HEK293 (cell line): ENCODE measurements around the gene MRPL36.

Experiments used
- CTCF ChIA-PET: fragments of 350-600 bp; formaldehyde crosslinking; extraction: SDS; loops from one replicate; lab custom pipeline; 2021; ENCODE audit warnings: antibody characterized with exemption; lab: Yijun Ruan, JAX
- POLR2A ChIA-PET: fragments of 300-600 bp; formaldehyde crosslinking; extraction: SDS; loops from one replicate; lab custom pipeline; 2020; ENCODE audit warnings: antibody characterized with exemption, inconsistent platforms; lab: Yijun Ruan, JAX
- H3K27ac ChIP-seq: fragments of 200-500 bp; sonication (Bioruptor generic); 2 replicates; pipeline ENCODE4 v1.5.1; 2014; ENCODE audit warnings: low read depth, low read length, control low read depth, inconsistent platforms; ENCODE audit errors: extremely low read depth
- H3K36me3 ChIP-seq, 2 experiments: fragments of 200-500 bp in 1 of 2; sonication (Bioruptor generic) in 1 of 2; 1 replicate in 1 of 2; 2 replicates in 1 of 2; pipeline ENCODE4 v1.5.1; 2014 to 2017; ENCODE audit warnings: inconsistent platforms in 2 of 2, low read length in 2 of 2; ENCODE audit not compliant: control insufficient read depth in 2 of 2, insufficient read depth in 1 of 2
- H3K4me1 ChIP-seq: fragments of 200-500 bp; sonication (Bioruptor generic); 2 replicates; pipeline ENCODE4 v1.5.1; 2014; ENCODE audit warnings: mild to moderate bottlenecking, low read length, inconsistent platforms; ENCODE audit not compliant: control insufficient read depth, insufficient read depth
- H3K4me3 ChIP-seq: 2 replicates; pipeline ENCODE4 v1.5.1; 2011; ENCODE audit warnings: low read depth, mild to moderate bottlenecking, control low read depth, low read length, moderate library complexity
- H3K9me3 ChIP-seq: fragments of 200-500 bp; sonication (Bioruptor generic); 2 replicates; pipeline ENCODE4 v1.5.1; 2014; ENCODE audit warnings: low read depth, low read length, inconsistent platforms; ENCODE audit not compliant: control insufficient read depth, insufficient read depth
- GFI1B ChIP-seq: fragments of 450-650 bp; formaldehyde crosslinking; IDR thresholded peaks from 2 replicates; pipeline ENCODE4 v1.5.1; 2016; ENCODE audit warnings: missing biosample characterization, missing genetic modification characterization
- HOXD13 ChIP-seq: sonication (generic); formaldehyde crosslinking; IDR thresholded peaks from 2 replicates; pipeline ENCODE4 v1.8.0; 2022; ENCODE audit warnings: missing genetic modification reagents, borderline replicate concordance
- KLF1 ChIP-seq: fragments of 450-650 bp; formaldehyde crosslinking; IDR thresholded peaks from 2 replicates; pipeline ENCODE4 v1.5.1; 2016; ENCODE audit warnings: missing biosample characterization, missing genetic modification characterization
- PATZ1 ChIP-seq: fragments of 450-650 bp; formaldehyde crosslinking; IDR thresholded peaks from 2 replicates; pipeline ENCODE4 v1.5.1; 2016; ENCODE audit warnings: missing biosample characterization, missing genetic modification characterization
- ZBTB17 ChIP-seq: fragments of 450-650 bp; formaldehyde crosslinking; IDR thresholded peaks from 2 replicates; pipeline ENCODE4 v1.5.1; 2016; ENCODE audit warnings: missing biosample characterization, missing genetic modification characterization
- ZNF155 ChIP-seq: fragments of 450-650 bp; formaldehyde crosslinking; IDR thresholded peaks from 2 replicates; pipeline ENCODE4 v1.5.1; 2016; ENCODE audit warnings: missing biosample characterization, missing genetic modification characterization
- ZNF157 ChIP-seq: fragments of 450-650 bp; formaldehyde crosslinking; IDR thresholded peaks from 2 replicates; pipeline ENCODE4 v1.5.1; 2016; ENCODE audit warnings: missing biosample characterization, missing genetic modification characterization
- ZNF16 ChIP-seq: fragments of 450-650 bp; formaldehyde crosslinking; IDR thresholded peaks from 2 replicates; pipeline ENCODE4 v1.5.1; 2016; ENCODE audit warnings: low read depth, missing biosample characterization, missing genetic modification characterization
- ZNF18 ChIP-seq: fragments of 450-650 bp; formaldehyde crosslinking; IDR thresholded peaks from 2 replicates; pipeline ENCODE4 v1.5.1; 2016; ENCODE audit warnings: missing biosample characterization, missing genetic modification characterization
- ZNF211 ChIP-seq: fragments of 450-650 bp; formaldehyde crosslinking; IDR thresholded peaks from 2 replicates; pipeline ENCODE4 v1.5.1; 2016; ENCODE audit warnings: low read depth, missing biosample characterization, missing genetic modification characterization
- ZNF223 ChIP-seq: fragments of 450-650 bp; formaldehyde crosslinking; IDR thresholded peaks from 2 replicates; pipeline ENCODE4 v1.5.1; 2016; ENCODE audit warnings: missing biosample characterization, missing genetic modification characterization
- ZNF266 ChIP-seq: fragments of 450-650 bp; formaldehyde crosslinking; IDR thresholded peaks from 2 replicates; pipeline ENCODE4 v1.5.1; 2016; ENCODE audit warnings: missing biosample characterization, missing genetic modification characterization, low read depth
- ZNF274 ChIP-seq, 2 experiments: fragments of 200-500 bp in 1 of 2; fragments of 450-650 bp in 1 of 2; sonication (Bioruptor generic) in 1 of 2; formaldehyde crosslinking in 1 of 2; IDR thresholded peaks; 2 replicates each; pipeline versions ENCODE4 v1.5.1 to v1.6.1; 2014 to 2016; ENCODE audit warnings: borderline replicate concordance in 1 of 2, inconsistent platforms in 1 of 2, low read length in 1 of 2, missing biosample characterization in 1 of 2, missing genetic modification characterization in 1 of 2
- ZNF354C ChIP-seq: fragments of 450-650 bp; formaldehyde crosslinking; IDR thresholded peaks from 2 replicates; pipeline ENCODE4 v1.5.1; 2016; ENCODE audit warnings: missing biosample characterization, missing genetic modification characterization, low read depth, borderline replicate concordance
- ZNF37A ChIP-seq: fragments of 450-650 bp; IDR thresholded peaks from 2 replicates; pipeline ENCODE4 v1.5.1; 2018; ENCODE audit warnings: missing biosample characterization, missing genetic modification characterization
- ZNF394 ChIP-seq: fragments of 450-650 bp; formaldehyde crosslinking; IDR thresholded peaks from 2 replicates; pipeline ENCODE4 v1.5.1; 2016; ENCODE audit warnings: missing biosample characterization, missing genetic modification characterization, mild to moderate bottlenecking, moderate library complexity, borderline replicate concordance
- ZNF510 ChIP-seq: fragments of 450-650 bp; formaldehyde crosslinking; IDR thresholded peaks from 2 replicates; pipeline ENCODE4 v1.5.1; 2018; ENCODE audit warnings: mild to moderate bottlenecking, missing genetic modification characterization, missing biosample characterization; ENCODE audit not compliant: insufficient replicate concordance
- ZNF561 ChIP-seq: fragments of 450-650 bp; IDR thresholded peaks from 2 replicates; pipeline ENCODE4 v1.5.1; 2018; ENCODE audit warnings: missing biosample characterization, missing genetic modification characterization, borderline replicate concordance
- ZNF600 ChIP-seq: fragments of 450-650 bp; formaldehyde crosslinking; IDR thresholded peaks from 2 replicates; pipeline ENCODE4 v1.5.1; 2016; ENCODE audit warnings: missing biosample characterization, missing genetic modification characterization
- ZNF626 ChIP-seq: fragments of 450-650 bp; sonication (Bioruptor Pico); formaldehyde crosslinking; IDR thresholded peaks from 2 replicates; pipeline ENCODE4 v1.5.1; 2018; ENCODE audit warnings: missing biosample characterization, missing genetic modification characterization, inconsistent platforms
- ZNF639 ChIP-seq: fragments of 450-650 bp; formaldehyde crosslinking; IDR thresholded peaks from 2 replicates; pipeline ENCODE4 v1.5.1; 2016; ENCODE audit warnings: missing biosample characterization, missing genetic modification characterization
- ZNF692 ChIP-seq: fragments of 450-650 bp; formaldehyde crosslinking; IDR thresholded peaks from 2 replicates; pipeline ENCODE4 v1.5.1; 2016; ENCODE audit warnings: missing biosample characterization, missing genetic modification characterization
- ZNF843 ChIP-seq: fragments of 450-650 bp; formaldehyde crosslinking; IDR thresholded peaks from 2 replicates; pipeline ENCODE4 v1.5.1; 2016; ENCODE audit warnings: missing biosample characterization, missing genetic modification characterization
- ZSCAN30 ChIP-seq: fragments of 450-650 bp; IDR thresholded peaks from 2 replicates; pipeline ENCODE4 v1.5.1; 2018; ENCODE audit warnings: missing biosample characterization, mild to moderate bottlenecking, missing genetic modification characterization, moderate library complexity

The MRPL36 gene

GRCh38 chr5:1754531-1755220 lies 45.0 kb downstream of the MRPL36 start:
- no peaks in the 10 kb centered on the region for H3K9me3 ChIP-seq
- no peak overlapping the region for H3K27ac ChIP-seq
- H3K4me3 ChIP-seq: no peak overlapping the region
- CTCF ChIA-PET: interaction anchor here (0.6 kb wide), 1 partner anchor 109 kb away, joined by 3 read pairs; no protein-coding TSS in a partner anchor
- H3K4me1 ChIP-seq: no peaks in the 10 kb centered on the region
- POLR2A ChIA-PET: no interaction called here
- TF ChIP-seq ZNF18 (tag by site-specific recombination): no peak
- TF ChIP-seq ZNF843 (tag by site-specific recombination): no peak
- TF ChIP-seq ZNF211: no peak
- TF ChIP-seq ZBTB17 (tag by site-specific recombination): no peak
- no peak for TF ChIP-seq ZNF626 (tag by site-specific recombination)
- no peak for TF ChIP-seq ZNF394 (tag by site-specific recombination)
- no peak for TF ChIP-seq ZNF510 (tag by site-specific recombination)
- no peak for TF ChIP-seq ZNF274 (IDR thresholded peaks at IDR 0.05; ENCODE audit: low read length)
- TF ChIP-seq ZNF274 (tag by site-specific recombination; IDR thresholded peaks at IDR 0.05; ENCODE audit: borderline replicate concordance): no peak
- TF ChIP-seq, all 188 proteins: peak for 0
- no peaks in the 10 kb centered on the region for H3K36me3 ChIP-seq

- TF ChIP-seq ZNF16 (tag by site-specific recombination): no peak
- no peak for TF ChIP-seq ZNF354C (tag by site-specific recombination)
- TF ChIP-seq HOXD13 (CRISPR knock-in tag): no peak
- no peak for TF ChIP-seq GFI1B (tag by site-specific recombination)
- no peak for TF ChIP-seq ZNF155 (tag by site-specific recombination)
- TF ChIP-seq KLF1 (tag by site-specific recombination): no peak
- TF ChIP-seq ZNF157: no peak
- no peak for TF ChIP-seq ZNF600
- no peak for TF ChIP-seq ZNF692 (tag by site-specific recombination)
- TF ChIP-seq ZNF394 (tag by site-specific recombination): no peak
- no peak for TF ChIP-seq ZNF223
- no peaks in the 10 kb centered on the region for H3K9me3 ChIP-seq
- POLR2A ChIA-PET: no interaction called here
- no peaks in the 10 kb centered on the region for H3K4me1 ChIP-seq
- H3K4me3 ChIP-seq: no peak overlapping the region
- H3K27ac ChIP-seq: no peak overlapping the region
- no peaks in the 10 kb centered on the region for H3K36me3 ChIP-seq
- CTCF ChIA-PET: interaction anchor here (1.4 kb wide), 1 partner anchor 59 kb away, joined by 5 read pairs; no protein-coding TSS in a partner anchor
These were observed 46.1 kb downstream of the MRPL36 start for GRCh38 chr5:1753490-1753889.

- Histone ChIP-seq H3K9me3 (no peaks in the 10 kb centered on the region), H3K27ac (no peak overlapping the region), H3K4me1 (no peaks in the 10 kb centered on the region), H3K36me3 (no peaks in the 10 kb centered on the region), H3K4me3 (no peak overlapping the region)
- POLR2A ChIA-PET: no interaction called here
- CTCF ChIA-PET: interaction anchor here (0.5 to 1.4 kb wide), 2 partner anchors 46 to 59 kb away, joined by 3 to 5 read pairs; no protein-coding TSS in a partner anchor
- TF ChIP-seq ZNF37A (tag by site-specific recombination) (no peak), ZNF561 (no peak), ZNF266 (no peak), ZSCAN30 (no peak), ZNF639 (tag by site-specific recombination) (no peak), PATZ1 (tag by site-specific recombination) (no peak)
These were observed 46.8 kb downstream of the MRPL36 start for GRCh38 chr5:1752881-1753280.
